Activated CD8-positive, alpha-beta T cell treated with anti-CD3 and anti-CD28 coated beads for 36 hours (primary cell): ENCODE measurements around the gene NCSTN. TPM values are rescaled to one million over a fixed set of nuclear protein-coding genes. Genes with fewer than 3 reads are reported as not detected.

ENCODE experiments used
- ATAC-seq: fragments of 200-7000 bp; cut with Tn5 transposase; one replicate; pipeline ENCODE4 v1.10.0; 2021; ENCODE audit warnings: mild to moderate bottlenecking, moderate library complexity
- CTCF ChIA-PET: fragments of 350-600 bp; sonication (Branson Sonifier 250); formaldehyde crosslinking; loops from one replicate; lab custom pipeline; 2021; ENCODE audit warnings: antibody characterized with exemption; lab: Charles Lee
- POLR2A ChIA-PET: fragments of 350-600 bp; sonication (Branson Sonifier 250); formaldehyde crosslinking; loops from one replicate; lab custom pipeline; 2021; ENCODE audit warnings: antibody characterized with exemption; lab: Charles Lee
- DNase-seq: peaks from one replicate; pipeline ENCODE4 v3.0.0-alpha.2; 2020
- H3K27ac Mint-ChIP-seq: one replicate; pipeline ENCODE4 v1.8.0; 2021; ENCODE audit warnings: mild to moderate bottlenecking, mixed read lengths
- H3K27me3 Mint-ChIP-seq: one replicate; pipeline ENCODE4 v1.8.0; 2021; ENCODE audit warnings: mixed read lengths
- H3K36me3 Mint-ChIP-seq: one replicate; pipeline ENCODE4 v1.8.0; 2021; ENCODE audit warnings: low read depth, mixed read lengths
- H3K4me1 Mint-ChIP-seq: one replicate; pipeline ENCODE4 v1.8.0; 2021; ENCODE audit warnings: low read depth, mixed read lengths
- H3K4me3 Mint-ChIP-seq: one replicate; pipeline ENCODE4 v1.8.0; 2021; ENCODE audit warnings: mild to moderate bottlenecking, moderate library complexity, mixed read lengths
- H3K9me3 Mint-ChIP-seq: one replicate; pipeline ENCODE4 v1.8.0; 2021; ENCODE audit warnings: mixed read lengths
- CTCF ChIP-seq: fragments of 200-600 bp; IDR thresholded peaks from one replicate; pipeline ENCODE4 v1.8.0; 2022; ENCODE audit warnings: antibody characterized with exemption, mild to moderate bottlenecking
- intact Hi-C: fragments of 100-400 bp; cut with micrococcal nuclease; formaldehyde crosslinking; loops from one replicate; pipeline ENCODE4 v1.10.0; 2022
- total RNA-seq, 2 experiments: library from RNA; stranded (reverse); gene quantifications; one replicate each; pipeline ENCODE4 v1.2.3, GENCODE V29; 2021

The NCSTN gene
- 10 to 100 TPM; 36.6 to 38.0 TPM for total RNA-seq

DNA sequence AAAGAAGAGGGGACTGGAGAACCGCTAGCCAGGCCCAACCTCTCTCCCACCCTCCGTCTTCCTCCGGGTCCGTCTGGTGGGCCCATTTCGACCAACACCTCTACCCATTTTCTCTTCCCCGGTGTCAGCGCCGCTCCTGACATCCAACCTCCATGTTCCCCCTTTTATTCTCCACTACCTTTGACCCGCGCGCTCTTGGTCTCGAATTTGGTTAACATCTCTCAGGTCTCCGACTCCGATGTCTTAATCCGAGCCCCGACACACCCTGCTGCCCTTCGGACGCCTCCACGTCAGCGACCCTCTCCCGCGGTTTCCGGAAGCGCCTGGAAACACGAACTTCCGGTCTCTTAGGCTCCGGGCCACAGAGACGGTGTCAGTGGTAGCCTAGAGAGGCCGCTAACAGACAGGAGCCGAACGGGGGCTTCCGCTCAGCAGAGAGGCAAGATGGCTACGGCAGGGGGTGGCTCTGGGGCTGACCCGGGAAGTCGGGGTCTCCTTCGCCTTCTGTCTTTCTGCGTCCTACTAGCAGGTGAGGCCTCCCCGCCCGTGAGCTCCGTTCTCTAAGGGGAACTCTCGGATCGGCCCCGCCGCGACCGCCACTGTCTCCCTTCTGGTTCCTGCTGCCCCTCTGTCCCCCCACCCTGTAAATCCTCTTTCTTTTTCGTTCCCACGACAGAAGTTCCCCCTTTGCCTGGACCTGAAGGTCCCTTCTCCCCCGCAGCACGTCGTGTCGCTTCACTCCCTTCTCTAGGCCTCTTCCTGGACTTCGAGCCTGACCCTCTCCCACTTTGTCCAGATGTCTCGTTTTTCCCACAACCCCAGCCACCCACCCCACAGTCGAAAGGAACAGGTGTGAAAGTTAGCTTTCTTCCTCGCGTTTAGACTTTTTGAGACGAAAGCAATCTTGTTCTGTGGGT is at the start of gene NCSTN, which contains the start of gene COPA:
Gene NCSTN (plus strand): TSS at position 431 of the 917 bp plus-strand sequence. CDS start 14 bp downstream, at position 445.
Gene COPA (minus strand): TSS at position 298 of the 917 bp plus-strand sequence. CDS start 80 bp downstream, at position 218.
- Mint-ChIP-seq H3K27ac (peak within 1 kb of the TSS; percentile 99), H3K9me3 (no peaks in the 10 kb centered on the region), H3K4me3 (peak within 1 kb of the TSS; percentile 92), H3K27me3 (no peaks in the 10 kb centered on the region), H3K36me3 (peaks cover 33% of the 10 kb centered on the region), H3K4me1 (peaks cover 56% of the 10 kb centered on the region)
- ATAC-seq (peak; percentile 99), DNase-seq (peak; percentile 96)
- CTCF ChIA-PET: interaction anchor here (1.0 to 2.4 kb wide), 2 partner anchors 12 to 52 kb away, joined by 4 to 8 read pairs; no protein-coding TSS in a partner anchor
- no peak for TF ChIP-seq CTCF
- POLR2A ChIA-PET: interaction anchor here (0.7 to 1.7 kb wide), 6 partner anchors 9 to 494 kb away, joined by 3 to 9 read pairs (median 3); no protein-coding TSS in a partner anchor
- intact Hi-C loops: no loop called here

- H3K27me3 Mint-ChIP-seq: no peaks in the 10 kb centered on the region
- ChIA-PET CTCF (interaction anchor here (1.3 to 2.8 kb wide), 2 partner anchors 44 to 210 kb away, joined by 3 to 8 read pairs; no protein-coding TSS in a partner anchor), POLR2A (interaction anchor here (0.6 to 1.1 kb wide), 3 partner anchors 11 to 828 kb away, joined by 3 read pairs; partner anchors contain the start of gene PEX19)
- no peak overlapping the region for H3K27ac Mint-ChIP-seq
- peaks cover 61% of the 10 kb centered on the region for H3K36me3 Mint-ChIP-seq
- no peak for TF ChIP-seq CTCF
- H3K4me1 Mint-ChIP-seq: peaks cover 4% of the 10 kb centered on the region
- no peak overlapping the region for H3K4me3 Mint-ChIP-seq
- no peaks in the 10 kb centered on the region for H3K9me3 Mint-ChIP-seq
- intact Hi-C loops: no loop called here
- ATAC-seq (no peak), DNase-seq (no peak)
Observed at GRCh38 chr1:160296036-160296435, 47.1 kb upstream of the NCSTN start.

GRCh38 chr1:160300173-160300572 is 43.0 kb upstream of the NCSTN start:
- DNase-seq: no peak
- H3K27me3 Mint-ChIP-seq: no peaks in the 10 kb centered on the region
- H3K27ac Mint-ChIP-seq: no peak overlapping the region
- no peaks in the 10 kb centered on the region for H3K4me1 Mint-ChIP-seq
- no peak for TF ChIP-seq CTCF
- H3K36me3 Mint-ChIP-seq: peaks cover 50% of the 10 kb centered on the region
- no peaks in the 10 kb centered on the region for H3K9me3 Mint-ChIP-seq
- no peak for ATAC-seq
- intact Hi-C loops: no loop called here
- POLR2A ChIA-PET: no interaction called here
- no peak overlapping the region for H3K4me3 Mint-ChIP-seq
- CTCF ChIA-PET: interaction anchor here (1.0 to 6.2 kb wide), 2 partner anchors 8 to 9 kb away, joined by 3 to 51 read pairs; no protein-coding TSS in a partner anchor

DNA sequence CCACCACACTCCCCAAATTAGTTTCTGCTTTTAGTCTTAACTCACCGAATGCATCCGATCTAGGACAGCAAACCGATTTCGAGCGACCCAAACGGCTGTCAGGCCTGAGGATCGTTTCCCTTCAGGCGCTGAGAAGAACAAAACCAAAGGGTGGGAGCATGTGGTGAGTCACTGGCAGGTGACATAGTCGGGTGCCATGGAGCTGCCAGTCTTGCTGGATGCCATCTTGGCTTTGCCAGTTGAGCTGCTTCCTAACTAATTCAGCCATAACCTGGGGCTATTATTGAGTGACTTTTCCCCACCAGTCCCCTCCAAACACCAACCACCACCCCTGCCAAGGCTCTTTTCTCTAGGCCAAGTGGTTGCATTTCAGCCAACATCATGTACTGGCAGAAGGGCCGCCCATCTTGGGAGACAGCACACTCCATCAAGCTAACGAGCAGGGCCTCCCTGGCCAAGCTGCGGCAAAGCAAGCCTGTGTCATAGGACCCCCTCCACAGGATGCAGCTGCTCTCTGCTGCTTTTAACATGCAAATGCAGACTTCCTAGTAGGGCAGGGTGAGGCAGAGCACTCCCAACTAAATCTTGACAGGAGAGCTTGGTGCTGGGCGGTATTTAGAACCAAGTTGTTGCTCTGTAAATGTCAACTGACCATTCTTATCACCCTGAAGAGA is 35.9 kb upstream of the NCSTN start:
- Mint-ChIP-seq H3K27ac (no peak overlapping the region), H3K4me3 (no peak overlapping the region), H3K9me3 (no peaks in the 10 kb centered on the region), H3K27me3 (no peaks in the 10 kb centered on the region), H3K36me3 (peaks cover 48% of the 10 kb centered on the region), H3K4me1 (no peaks in the 10 kb centered on the region)
- TF ChIP-seq CTCF: no peak
- ATAC-seq: no peak
- no peak for DNase-seq
- intact Hi-C loops: no loop called here
- ChIA-PET POLR2A (interaction anchor here (1.0 to 1.2 kb wide), 2 partner anchors 46 to 61 kb away, joined by 3 read pairs; no protein-coding TSS in a partner anchor), CTCF (interaction anchor here (1.4 to 1.6 kb wide), 3 partner anchors 15 to 114 kb away, joined by 3 to 14 read pairs (median 3); no protein-coding TSS in a partner anchor)
